Keratinocyte (primary cell): ENCODE data around the gene GRIA3. TPM values are rescaled to one million over a fixed set of nuclear protein-coding genes. Genes with fewer than 3 reads are reported as not detected.

Experiments
- DNase-seq: peaks from one replicate; pipeline ENCODE4 v3.0.0-alpha.2; 2011; ENCODE audit warnings: low read depth, missing footprints, low spot score
- FAIRE-seq: peaks from 2 replicates; lab custom pipeline; 2011; peaks lifted over from hg19 to GRCh38; lab: Jason Lieb, UNC
- H2AFZ ChIP-seq: 2 replicates; pipeline ENCODE4 v1.6.0; 2012; ENCODE audit warnings: low read length, control low read depth, inconsistent platforms; ENCODE audit not compliant: control insufficient read depth
- H3K27ac ChIP-seq: 2 replicates; pipeline ENCODE4 v1.5.1; 2011; ENCODE audit warnings: low read length; ENCODE audit not compliant: control insufficient read depth, insufficient read depth
- H3K27me3 ChIP-seq: 3 replicates; pipeline ENCODE4 v1.6.0; 2011; ENCODE audit warnings: low read length; ENCODE audit not compliant: control insufficient read depth, insufficient read depth; ENCODE audit errors: extremely low read depth
- H3K36me3 ChIP-seq, 2 experiments: 2 replicates in 1 of 2; 3 replicates in 1 of 2; pipeline ENCODE4 v1.5.1; 2011; ENCODE audit warnings: low read length in 2 of 2, mild to moderate bottlenecking in 1 of 2; ENCODE audit not compliant: control insufficient read depth in 2 of 2, insufficient read depth in 2 of 2; ENCODE audit errors: extremely low read depth in 1 of 2
- H3K4me1 ChIP-seq: 3 replicates; pipeline ENCODE4 v1.5.1; 2011; ENCODE audit warnings: low read length; ENCODE audit not compliant: control insufficient read depth, insufficient read depth; ENCODE audit errors: extremely low read depth
- H3K4me2 ChIP-seq: 3 replicates; pipeline ENCODE4 v1.6.0; 2011; ENCODE audit warnings: low read depth, low read length; ENCODE audit not compliant: control insufficient read depth, insufficient read depth; ENCODE audit errors: extremely low read depth
- H3K4me3 ChIP-seq, 3 experiments: fragments of 200-600 bp in 1 of 3; sonication (generic) in 1 of 3; 2 replicates in 2 of 3; 3 replicates in 1 of 3; pipeline ENCODE4 v1.5.1; 2011 to 2016; ENCODE audit warnings: low read length in 3 of 3, mild to moderate bottlenecking in 3 of 3, control low read depth in 2 of 3, inconsistent platforms in 1 of 3, low read depth in 1 of 3, mixed read lengths in 1 of 3, mixed run types in 1 of 3, moderate library complexity in 1 of 3; ENCODE audit not compliant: control insufficient read depth in 2 of 3, insufficient read depth in 2 of 3; ENCODE audit errors: extremely low read depth in 1 of 3
- H3K79me2 ChIP-seq: 2 replicates; pipeline ENCODE4 v1.6.0; 2012; ENCODE audit warnings: low read length; ENCODE audit not compliant: control insufficient read depth, insufficient read depth
- H3K9ac ChIP-seq: 3 replicates; pipeline ENCODE4 v1.6.0; 2011; ENCODE audit warnings: low read length; ENCODE audit not compliant: control insufficient read depth, insufficient read depth; ENCODE audit errors: extremely low read depth
- H3K9me1 ChIP-seq: 3 replicates; pipeline ENCODE4 v1.6.0; 2011; ENCODE audit warnings: low read length; ENCODE audit not compliant: control insufficient read depth, insufficient read depth; ENCODE audit errors: extremely low read depth
- H3K9me3 ChIP-seq: 2 replicates; pipeline ENCODE4 v1.5.1; 2012; ENCODE audit warnings: low read depth, low read length; ENCODE audit not compliant: control insufficient read depth
- H4K20me1 ChIP-seq: 3 replicates; pipeline ENCODE4 v1.6.0; 2011; ENCODE audit warnings: low read length; ENCODE audit not compliant: control insufficient read depth, insufficient read depth; ENCODE audit errors: extremely low read depth
- EZH2 ChIP-seq: IDR thresholded peaks from one replicate; pipeline ENCODE4 v1.6.1; 2012; ENCODE audit warnings: inconsistent platforms, mild to moderate bottlenecking, low read length, moderate library complexity
- dilution Hi-C: fragments of 300-500 bp; cut with MboI; formaldehyde crosslinking; loops from one replicate; pipeline ENCODE4 v1.7.0; 2020; ENCODE audit warnings: low sequenced_read_pairs; ENCODE audit not compliant: extremely low pct_ligation_motif_present
- polyA plus RNA-seq, 5 experiments: library from polyadenylated mRNA; depleted of rRNA in 3 of 5; stranded (reverse) in 3 of 5; stranded (forward) in 1 of 5; unstranded in 1 of 5; fragments of >200 nt; gene quantifications; 1 replicate in 1 of 5; 2 replicates in 3 of 5; 3 replicates in 1 of 5; pipeline versions ENCODE4 v1.2.1 to v1.2.3, GENCODE V29; 2011 to 2012; ENCODE audit warnings: missing spikeins in 2 of 5, low read depth in 1 of 5, low replicate concordance in 1 of 5
- TF ChIP-seq, protein P1 (sequence below), 3 experiments: IDR thresholded peaks in 1 of 3; conservative IDR thresholded peaks in 1 of 3; optimal IDR thresholded peaks in 1 of 3; 2 replicates in 2 of 3; 3 replicates in 1 of 3; pipeline versions ENCODE3 to v1.5.1; 2011; ENCODE audit warnings: low read length in 3 of 3, mild to moderate bottlenecking in 3 of 3, moderate library complexity in 2 of 3, control low read depth in 1 of 3, inconsistent platforms in 1 of 3; ENCODE audit not compliant: insufficient read depth in 2 of 3; ENCODE audit errors: extremely low read depth in 1 of 3

GRIA3 gene
- polyA plus RNA-seq, 1 donor (not counting 4 experiments of a cell fraction or from before 2014, with no cell fraction given) = not detected

DNA sequence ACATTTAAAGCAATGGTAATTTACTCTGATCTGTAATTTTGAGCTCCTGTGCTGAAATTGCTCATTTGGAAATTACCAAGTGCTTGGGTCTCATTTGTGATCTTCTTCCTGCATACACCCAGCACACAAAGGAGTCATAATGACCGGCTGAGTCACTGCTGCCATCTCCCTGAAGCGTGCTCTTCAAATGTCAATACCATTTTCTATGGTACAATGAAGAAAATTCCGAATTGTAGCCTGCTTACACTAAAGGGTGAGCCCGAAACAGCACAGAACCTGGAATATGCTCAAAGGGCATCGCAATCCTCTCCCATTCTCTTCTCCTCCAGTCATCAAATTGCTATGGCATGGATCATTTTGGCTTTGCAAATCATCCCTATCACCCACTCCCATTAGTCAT, 140.5 kb downstream of the GRIA3 start:
- no peaks in the 10 kb centered on the region for H3K27me3 ChIP-seq
- no peak for TF ChIP-seq EZH2
- TF ChIP-seq, protein P1, sequence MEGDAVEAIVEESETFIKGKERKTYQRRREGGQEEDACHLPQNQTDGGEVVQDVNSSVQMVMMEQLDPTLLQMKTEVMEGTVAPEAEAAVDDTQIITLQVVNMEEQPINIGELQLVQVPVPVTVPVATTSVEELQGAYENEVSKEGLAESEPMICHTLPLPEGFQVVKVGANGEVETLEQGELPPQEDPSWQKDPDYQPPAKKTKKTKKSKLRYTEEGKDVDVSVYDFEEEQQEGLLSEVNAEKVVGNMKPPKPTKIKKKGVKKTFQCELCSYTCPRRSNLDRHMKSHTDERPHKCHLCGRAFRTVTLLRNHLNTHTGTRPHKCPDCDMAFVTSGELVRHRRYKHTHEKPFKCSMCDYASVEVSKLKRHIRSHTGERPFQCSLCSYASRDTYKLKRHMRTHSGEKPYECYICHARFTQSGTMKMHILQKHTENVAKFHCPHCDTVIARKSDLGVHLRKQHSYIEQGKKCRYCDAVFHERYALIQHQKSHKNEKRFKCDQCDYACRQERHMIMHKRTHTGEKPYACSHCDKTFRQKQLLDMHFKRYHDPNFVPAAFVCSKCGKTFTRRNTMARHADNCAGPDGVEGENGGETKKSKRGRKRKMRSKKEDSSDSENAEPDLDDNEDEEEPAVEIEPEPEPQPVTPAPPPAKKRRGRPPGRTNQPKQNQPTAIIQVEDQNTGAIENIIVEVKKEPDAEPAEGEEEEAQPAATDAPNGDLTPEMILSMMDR (optimal IDR thresholded peaks at IDR 0.05 in 1 of 3, IDR thresholded peaks at IDR 0.05 in 1 of 3, conservative IDR thresholded peaks at IDR 0.05 in 1 of 3; ENCODE audit: extremely low read depth in 1 of 3, insufficient read depth in 2 of 3, low read length in 3 of 3) = no peak
- no peaks in the 10 kb centered on the region for H4K20me1 ChIP-seq
- no peak overlapping the region for H3K4me3 ChIP-seq
- H3K4me1 ChIP-seq = no peaks in the 10 kb centered on the region
- H3K9me1 ChIP-seq = no peaks in the 10 kb centered on the region
- no peak for DNase-seq
- H3K4me2 ChIP-seq = no peak overlapping the region
- no peak for FAIRE-seq
- dilution Hi-C loops = no loop called here
- H3K27ac ChIP-seq = no peak overlapping the region
- no peak overlapping the region for H3K9ac ChIP-seq
- no peaks in the 10 kb centered on the region for H3K9me3 ChIP-seq
- H3K79me2 ChIP-seq = no peaks in the 10 kb centered on the region
- H2AFZ ChIP-seq = no peak overlapping the region
- H3K36me3 ChIP-seq = no peaks in the 10 kb centered on the region

DNA sequence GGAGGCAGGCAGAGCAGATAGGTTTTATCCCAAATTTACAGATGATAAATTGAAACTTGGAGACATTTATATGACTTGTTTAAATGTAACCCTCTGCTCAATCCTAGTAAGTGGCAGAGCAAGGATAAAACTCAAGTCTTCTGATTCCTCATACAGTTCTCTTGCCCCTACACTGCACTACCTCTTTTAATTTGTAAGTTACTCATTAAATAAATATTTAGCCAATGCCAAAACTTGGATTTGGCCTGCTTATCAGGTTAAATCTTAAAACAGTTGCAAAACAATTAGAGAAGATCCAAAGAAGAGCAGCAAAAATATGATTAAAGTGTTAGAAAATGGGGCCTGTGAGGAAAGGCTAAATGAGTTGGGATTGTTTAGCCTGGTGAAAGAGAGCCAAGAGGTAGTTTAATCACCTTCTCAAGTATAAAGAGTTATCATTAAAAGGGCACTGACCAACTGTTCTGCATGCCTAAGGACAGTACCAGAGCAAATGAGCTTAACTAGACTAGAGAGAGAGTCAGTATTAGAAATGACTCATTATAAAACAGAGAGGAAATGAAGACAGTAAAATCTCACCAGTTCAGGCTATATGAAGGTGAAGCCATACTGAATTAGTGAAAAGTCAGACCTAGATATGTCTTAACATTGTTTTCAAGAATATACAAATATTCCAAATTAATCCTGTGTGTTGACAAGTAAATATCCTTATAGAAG, 146.3 kb downstream of the GRIA3 start:
- Histone ChIP-seq H3K4me1 (no peaks in the 10 kb centered on the region), H4K20me1 (no peaks in the 10 kb centered on the region), H3K79me2 (no peaks in the 10 kb centered on the region), H3K4me2 (no peak overlapping the region), H2AFZ (no peak overlapping the region), H3K4me3 (no peak overlapping the region), H3K36me3 (no peaks in the 10 kb centered on the region), H3K9ac (no peak overlapping the region), H3K27me3 (no peaks in the 10 kb centered on the region), H3K9me1 (no peaks in the 10 kb centered on the region), H3K9me3 (no peaks in the 10 kb centered on the region), H3K27ac (no peak overlapping the region)
- FAIRE-seq (no peak), DNase-seq (no peak)
- TF ChIP-seq EZH2 = no peak
- TF ChIP-seq, protein P1 (optimal IDR thresholded peaks at IDR 0.05 in 1 of 3, IDR thresholded peaks at IDR 0.05 in 1 of 3, conservative IDR thresholded peaks at IDR 0.05 in 1 of 3; ENCODE audit: extremely low read depth in 1 of 3, insufficient read depth in 2 of 3, low read length in 3 of 3) = no peak
- dilution Hi-C loops = no loop called here
